Nucleus accumbens (tissue), 56 donors: Measurements from ENCODE around the gene ADAMTSL3.

Experiments used
- DNase-seq, 56 donors: peaks; one replicate each; lab custom pipeline; 2025; lab: John Stamatoyannopoulos, UW

ADAMTSL3 gene

GRCh38 chr15:83653639-83654378, at the start of gene ADAMTSL3:
ADAMTSL3 (plus strand) TSS chr15:83654123; CDS start chr15:83655762, 1,639 bp downstream.
- DNase-seq, result peak in 37 of 56 donors; percentile 3 to 79 (median 29)

DNA sequence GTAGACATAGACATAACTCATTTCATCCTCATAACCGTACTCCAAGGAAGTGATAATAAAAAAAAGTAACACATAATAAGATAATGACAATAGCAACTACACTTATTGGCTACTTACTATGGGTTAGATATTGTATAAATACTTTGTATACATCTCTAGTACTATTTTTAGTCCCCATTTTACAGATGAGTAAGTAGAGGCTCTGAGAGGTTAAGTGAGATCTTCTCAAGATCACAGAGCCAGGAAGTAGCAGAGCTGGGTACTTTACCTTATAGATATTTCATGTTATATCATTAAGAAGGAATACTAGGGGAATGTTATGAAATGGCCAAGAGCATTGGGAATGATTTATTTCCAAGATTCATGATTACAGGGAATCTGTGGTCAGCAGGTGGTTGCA, 49.4 kb upstream of the ADAMTSL3 start:
- DNase-seq, result no peak

DNA sequence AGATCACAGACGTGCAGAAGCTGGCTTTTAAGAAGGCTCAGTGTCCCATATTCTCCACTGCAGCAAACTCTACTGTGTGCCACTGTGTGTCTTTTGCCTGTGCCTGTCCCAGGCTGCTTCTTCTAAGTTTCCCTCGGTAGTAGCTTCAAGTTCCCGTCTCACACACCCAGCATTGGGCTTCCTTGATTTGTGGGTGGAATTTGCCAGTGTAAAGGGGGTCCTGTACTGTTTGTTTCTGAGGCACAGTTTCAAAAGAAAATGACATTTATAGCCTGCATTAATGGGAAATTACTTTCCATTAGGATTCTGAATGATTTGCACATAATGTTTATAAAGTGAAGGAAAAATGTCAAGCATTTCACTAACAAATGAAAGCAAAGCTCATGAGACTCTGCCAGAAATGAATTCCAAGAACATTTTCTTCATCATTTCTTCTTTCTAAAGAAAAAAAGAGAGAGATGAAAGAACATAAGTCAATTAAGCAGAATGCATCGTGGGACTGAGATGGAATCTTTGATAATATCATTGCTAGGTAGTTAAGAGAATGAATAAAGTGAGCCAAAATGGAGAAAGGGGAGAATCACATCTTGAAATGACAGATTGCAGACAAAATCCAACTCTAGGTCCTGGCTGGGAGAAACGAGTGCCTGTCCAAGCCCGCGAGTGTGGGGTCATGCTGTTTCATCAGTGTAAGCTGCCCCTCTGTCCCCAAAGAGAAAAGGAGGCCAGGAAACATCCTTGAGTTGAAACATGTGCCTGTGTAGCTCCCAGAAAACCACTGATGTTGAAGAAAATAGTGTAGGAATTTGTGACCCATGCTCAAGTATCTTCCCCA, 48.6 kb upstream of the ADAMTSL3 start:
- DNase-seq, result no peak

GRCh38 chr15:83610132-83610531, 43.8 kb upstream of the ADAMTSL3 start:
- DNase-seq, result no peak

GRCh38 chr15:83610901-83611685, 42.8 kb upstream of the ADAMTSL3 start:
- DNase-seq, result no peak

DNA sequence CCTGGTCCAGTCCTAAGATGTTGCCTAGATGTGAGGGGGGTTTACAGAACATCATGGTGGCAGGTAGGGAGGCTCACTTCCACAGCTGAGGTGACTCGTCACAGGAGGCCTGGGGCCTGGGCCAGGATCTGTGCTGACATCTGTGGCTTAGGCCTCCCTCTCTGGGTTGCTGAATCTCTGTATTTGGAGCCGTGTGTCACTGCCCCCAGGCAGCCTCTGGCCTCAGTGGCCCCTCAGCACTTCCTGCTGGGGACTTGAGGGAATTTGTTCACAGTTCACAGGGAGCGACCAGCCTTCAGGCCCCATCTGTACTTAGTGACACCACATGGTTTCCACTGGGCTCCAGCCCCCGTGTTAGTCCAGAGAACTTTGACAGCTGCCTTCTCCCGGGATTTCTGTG, 41.7 kb upstream of the ADAMTSL3 start:
- DNase-seq, result no peak

DNA sequence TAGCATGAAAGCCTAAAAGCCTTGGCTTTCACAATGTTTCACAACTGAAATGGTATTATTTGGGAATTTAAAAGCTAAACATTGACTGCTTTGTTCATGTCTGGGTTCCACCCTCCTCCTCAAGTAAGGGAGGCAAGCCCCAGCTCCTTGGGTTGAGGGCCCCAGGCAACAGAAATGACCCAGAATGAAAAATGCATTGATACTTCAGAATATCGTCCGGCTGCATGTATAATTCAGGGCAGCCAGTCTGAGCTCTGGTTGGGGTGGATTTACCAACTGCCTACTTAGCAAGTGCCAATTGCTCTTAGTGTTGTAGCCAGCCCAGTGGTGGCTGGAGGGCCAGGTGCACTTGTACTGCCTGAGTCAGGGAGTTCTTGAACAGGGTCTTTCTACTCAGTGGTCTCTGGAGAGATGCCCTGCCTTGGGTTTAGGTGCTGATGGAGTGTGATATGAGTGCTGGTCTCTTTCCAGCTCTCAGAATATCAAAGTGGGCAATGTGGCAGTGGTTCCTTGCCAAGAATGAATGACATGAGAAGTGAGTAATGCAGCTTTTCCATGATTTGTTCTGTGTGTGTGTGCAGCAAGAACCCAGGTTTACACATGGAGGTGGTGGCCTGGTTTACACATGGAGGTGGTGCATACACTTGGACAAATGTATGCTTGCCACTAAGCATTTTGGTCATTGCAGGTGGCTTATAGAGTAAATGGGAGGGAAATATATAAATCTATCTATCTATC, 40.9 kb upstream of the ADAMTSL3 start:
- peak in 2 of 56 donors; percentile 11 to 13 for DNase-seq

GRCh38 chr15:83613714-83614113, 40.2 kb upstream of the ADAMTSL3 start:
- peak in 3 of 56 donors; percentile 3 to 49 (median 4) for DNase-seq

- no peak for DNase-seq
Observed at GRCh38 chr15:83616840-83617239, 37.1 kb upstream of the ADAMTSL3 start.

DNA sequence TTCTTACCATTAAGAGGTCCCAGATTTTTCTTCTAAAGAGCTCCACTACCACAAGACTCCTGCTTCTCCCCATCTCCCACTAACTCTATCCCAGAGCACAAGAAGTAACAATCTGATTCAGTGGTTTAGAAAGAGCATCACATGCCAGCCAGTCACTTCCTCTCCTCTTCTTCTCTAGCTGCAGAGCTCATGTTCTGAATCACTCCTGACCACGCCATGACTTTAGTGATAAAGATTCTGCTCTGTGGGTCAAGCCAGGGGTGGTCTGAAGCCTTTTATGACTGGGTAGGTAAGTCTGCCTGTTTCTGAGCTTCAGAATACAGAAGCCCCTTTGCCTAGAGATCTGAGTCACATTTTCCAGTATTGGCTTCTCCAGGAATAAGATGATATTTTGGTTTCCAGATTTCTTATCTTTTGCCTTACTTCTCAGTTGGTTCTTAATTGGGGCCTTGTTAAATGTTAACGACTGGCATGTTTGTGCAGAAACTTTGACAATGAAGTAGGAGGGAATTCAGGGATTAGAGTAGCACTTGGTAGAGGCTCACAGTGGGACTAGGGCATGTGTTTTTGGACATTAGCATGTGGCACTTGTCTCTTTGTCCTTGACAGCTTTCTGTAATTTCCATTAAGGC, 27.6 kb upstream of the ADAMTSL3 start:
- DNase-seq, result no peak

- DNase-seq, result no peak
Observed at GRCh38 chr15:83631534-83631933, 22.4 kb upstream of the ADAMTSL3 start.

GRCh38 chr15:83643201-83643600, 10.7 kb upstream of the ADAMTSL3 start:
- no peak for DNase-seq

DNA sequence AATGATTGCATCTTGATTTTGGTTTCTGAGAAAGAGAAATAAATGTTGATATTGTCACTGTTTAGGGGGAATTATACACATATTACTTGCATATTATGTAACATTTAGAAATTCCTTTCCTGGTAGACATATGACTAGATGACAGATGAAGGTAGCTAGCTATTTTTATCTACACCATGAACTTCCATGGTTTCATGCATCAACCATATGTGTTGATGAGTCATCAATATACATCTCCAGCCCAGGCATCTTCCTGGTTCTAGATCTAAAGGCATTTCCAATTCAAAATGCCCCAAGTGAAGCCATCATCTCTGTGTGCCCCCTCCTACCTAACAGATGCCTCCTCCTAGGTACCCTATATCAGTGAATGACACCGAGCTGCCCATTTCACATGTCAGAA, 9.5 kb upstream of the ADAMTSL3 start:
- no peak for DNase-seq

GRCh38 chr15:83650831-83651230, 3.1 kb upstream of the ADAMTSL3 start:
- DNase-seq, result no peak

DNA sequence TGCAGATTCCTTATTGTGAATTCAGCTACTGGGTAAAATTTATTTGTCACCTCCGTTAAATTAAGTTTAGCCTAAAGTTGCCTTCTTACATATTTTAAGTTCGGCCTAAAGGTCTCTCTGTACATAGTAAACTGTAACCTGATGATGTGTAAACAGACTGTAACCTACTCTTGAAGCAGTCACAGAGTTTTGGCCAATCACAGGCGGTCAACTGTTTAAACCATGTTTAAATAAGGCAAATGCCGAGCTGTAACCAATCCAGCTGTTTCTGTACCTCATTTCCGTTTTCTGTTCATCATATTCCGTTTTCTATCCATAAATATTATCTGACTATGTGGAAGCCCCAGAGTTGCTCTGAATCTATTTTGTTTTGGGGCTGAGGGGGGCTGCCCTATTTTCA, 2.4 kb upstream of the ADAMTSL3 start:
- DNase-seq, result no peak

DNA sequence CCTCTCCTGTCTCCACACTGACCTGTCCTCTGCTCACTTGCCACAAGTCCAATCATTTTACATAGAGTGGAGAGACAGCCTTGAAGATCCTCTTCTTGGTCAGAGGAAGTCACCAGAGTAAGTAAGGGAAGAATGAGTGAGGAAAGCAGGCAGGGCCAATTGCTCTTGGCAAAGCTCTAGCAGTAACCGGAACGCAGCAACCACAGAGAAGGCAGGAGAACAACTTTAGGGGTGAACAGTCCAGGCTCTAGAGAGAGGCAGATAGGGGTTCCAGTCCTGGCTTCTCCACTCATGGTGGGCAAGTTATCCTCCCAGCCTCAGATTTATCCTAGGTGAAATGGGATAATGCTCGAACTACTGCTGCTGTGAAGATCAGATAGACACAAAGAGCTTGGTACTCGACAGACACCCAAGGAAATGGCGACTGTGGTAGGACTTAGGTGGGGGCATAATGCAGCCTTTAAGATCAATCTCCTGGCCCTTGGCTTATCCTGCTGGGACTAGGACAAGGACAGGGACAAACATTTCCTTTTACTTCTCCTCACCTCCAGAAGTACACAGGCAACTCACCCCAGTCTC, 1.2 kb upstream of the ADAMTSL3 start:
- no peak for DNase-seq

DNA sequence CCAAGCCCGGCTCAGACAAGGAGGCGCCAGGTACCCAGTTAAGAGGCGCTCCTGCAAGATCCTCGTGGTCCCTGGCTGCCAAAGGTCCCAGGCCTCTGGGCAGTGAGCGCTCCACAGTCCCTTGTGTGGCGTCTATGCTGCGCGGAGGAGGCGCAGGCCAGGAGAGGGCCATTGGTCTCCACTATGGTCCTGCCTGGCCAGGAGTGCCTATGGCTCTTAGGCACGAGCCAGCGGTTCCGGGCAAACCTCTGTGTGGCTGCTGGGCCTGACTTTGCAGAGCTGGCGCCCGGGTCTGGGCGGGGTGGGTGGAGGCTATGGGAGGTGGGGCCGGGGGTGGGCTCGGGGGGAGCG, 660 bp upstream of the ADAMTSL3 start:
- DNase-seq, result no peak

DNA sequence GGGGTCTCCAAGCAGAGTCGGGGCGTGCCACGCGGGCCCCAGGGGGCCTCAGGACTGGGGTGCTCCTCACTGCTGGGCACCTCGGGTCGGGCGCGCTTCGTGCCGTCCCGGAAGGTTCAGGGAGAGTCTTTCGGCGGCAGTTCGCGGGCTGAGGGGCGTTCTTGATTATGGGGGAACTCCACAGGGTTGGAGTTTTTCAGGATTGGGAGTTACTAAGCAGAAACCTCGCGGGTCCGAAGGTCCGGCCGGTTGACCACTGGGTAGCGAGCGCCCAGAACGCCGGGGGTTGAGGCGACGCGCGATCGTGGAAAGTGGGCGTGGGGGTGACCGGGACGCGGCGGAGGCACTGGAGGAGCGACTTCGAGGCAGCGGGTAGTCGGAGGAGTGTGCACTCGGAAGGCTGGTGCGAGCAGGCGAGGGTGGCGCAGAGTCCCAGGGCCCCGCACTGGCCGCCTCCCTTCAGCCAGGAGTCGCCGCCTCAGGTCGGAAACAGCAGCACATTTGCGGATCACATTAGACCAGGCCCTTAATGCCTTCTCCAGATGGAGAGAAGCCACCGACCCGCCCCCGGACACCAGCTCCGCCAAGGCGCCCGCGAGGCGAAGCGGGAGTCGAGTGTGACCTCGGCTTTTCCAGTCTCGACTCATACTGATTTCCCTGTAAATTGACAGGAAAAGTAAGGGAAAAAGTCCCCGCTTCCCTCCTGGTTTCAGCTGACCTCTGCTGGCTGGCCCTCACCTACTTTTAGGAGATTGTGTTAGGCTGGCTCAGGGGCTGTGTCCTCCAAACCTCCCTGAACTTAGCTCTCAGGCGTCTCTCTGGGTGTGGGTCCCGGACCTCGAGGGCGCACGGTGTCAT, 685 bp downstream of the ADAMTSL3 start:
- peak in 1 of 56 donors; percentile 30 for DNase-seq

DNA sequence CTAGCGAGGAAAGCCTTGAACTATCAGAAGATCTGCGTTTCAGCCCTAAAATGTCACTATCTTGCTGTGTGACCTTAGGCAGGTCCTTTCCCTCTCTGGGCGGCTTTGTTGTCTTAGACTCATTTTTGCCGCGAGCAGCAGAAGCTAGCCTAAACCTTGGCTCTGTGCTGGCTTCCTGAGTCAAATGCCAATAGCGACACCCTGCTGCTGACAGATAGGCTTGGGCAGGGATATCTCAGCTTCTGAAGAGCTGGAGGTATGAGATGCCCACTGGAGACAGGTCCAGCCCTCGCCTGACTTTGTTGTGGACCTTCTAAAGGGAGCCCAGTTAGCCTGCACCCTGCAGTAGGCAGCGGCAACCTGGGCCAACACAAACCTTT, 1.3 kb downstream of the ADAMTSL3 start:
- no peak for DNase-seq
